ENCODE measurements around the gene ZFYVE1. TPM values are rescaled to one million over a fixed set of nuclear protein-coding genes. Genes with fewer than 3 reads are reported as not detected.

ZFYVE1 gene
- total RNA-seq, 4 donors from 2014 or later: 7.1 to 21.7 (median 17.5) TPM

GRCh38 chr14:72926292-72927028, 100.4 kb downstream of the ZFYVE1 start, which contains the start of gene DCAF4:
Gene DCAF4, plus strand, starts transcription at chr14:72926464. Its CDS starts 11,515 bp downstream, at chr14:72937979.
- Histone ChIP-seq H3K27me3 (no peaks in the 10 kb centered on the region), H3K9me3 (no peaks in the 10 kb centered on the region), H3K27ac (peak within 1 kb of the TSS; percentile 78 to 91 (median 86)), H3K4me3 (peak within 1 kb of the TSS; percentile 52 to 72 (median 61)), H3K36me3 (no peaks in the 10 kb centered on the region), H3K4me1 (peaks cover 0 to 16% (median 5%) of the 10 kb centered on the region in 4 donors)
- intact Hi-C loops (cut with DNase I; ENCODE audit: low total_unique reads): no loop called here
- 1% methylated on average over 49 of the region's 59 CpGs; no CpG with 5 or more reads in 1 of the 2 donors for WGBS, 2 donors (ENCODE audit: low coverage in 1 of 2)
- in situ Hi-C loops (cut with MboI; ENCODE audit: low pct_ligation_motif_present in 1 of 4, low pct_unique_long_range_greater_than_20kb in 1 of 4, low sequenced_read_pairs in 3 of 4): no loop called here
- peak; percentile 96 for DNase-seq
- TF ChIP-seq EP300 (IDR thresholded peaks at IDR 0.05; ENCODE audit: low read depth) (no peak), POLR2AphosphoS5 (IDR thresholded peaks at IDR 0.05) (peak in 2 of 3 donors; percentile 19 to 43), POLR2A (IDR thresholded peaks at IDR 0.05) (peak; percentile 66)

- DNase-seq: no peak
- in situ Hi-C loops (cut with MboI; ENCODE audit: low pct_ligation_motif_present in 1 of 4, low pct_unique_long_range_greater_than_20kb in 1 of 4, low sequenced_read_pairs in 3 of 4): no loop called here
These were observed 101.1 kb downstream of the ZFYVE1 start for GRCh38 chr14:72925815-72926291.

GRCh38 chr14:72925171-72925759, 101.6 kb downstream of the ZFYVE1 start:
- TF ChIP-seq, protein P1, sequence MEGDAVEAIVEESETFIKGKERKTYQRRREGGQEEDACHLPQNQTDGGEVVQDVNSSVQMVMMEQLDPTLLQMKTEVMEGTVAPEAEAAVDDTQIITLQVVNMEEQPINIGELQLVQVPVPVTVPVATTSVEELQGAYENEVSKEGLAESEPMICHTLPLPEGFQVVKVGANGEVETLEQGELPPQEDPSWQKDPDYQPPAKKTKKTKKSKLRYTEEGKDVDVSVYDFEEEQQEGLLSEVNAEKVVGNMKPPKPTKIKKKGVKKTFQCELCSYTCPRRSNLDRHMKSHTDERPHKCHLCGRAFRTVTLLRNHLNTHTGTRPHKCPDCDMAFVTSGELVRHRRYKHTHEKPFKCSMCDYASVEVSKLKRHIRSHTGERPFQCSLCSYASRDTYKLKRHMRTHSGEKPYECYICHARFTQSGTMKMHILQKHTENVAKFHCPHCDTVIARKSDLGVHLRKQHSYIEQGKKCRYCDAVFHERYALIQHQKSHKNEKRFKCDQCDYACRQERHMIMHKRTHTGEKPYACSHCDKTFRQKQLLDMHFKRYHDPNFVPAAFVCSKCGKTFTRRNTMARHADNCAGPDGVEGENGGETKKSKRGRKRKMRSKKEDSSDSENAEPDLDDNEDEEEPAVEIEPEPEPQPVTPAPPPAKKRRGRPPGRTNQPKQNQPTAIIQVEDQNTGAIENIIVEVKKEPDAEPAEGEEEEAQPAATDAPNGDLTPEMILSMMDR (IDR thresholded peaks at IDR 0.05): no peak
- no peak for TF ChIP-seq POLR2AphosphoS5 (IDR thresholded peaks at IDR 0.05)
- no peak for TF ChIP-seq POLR2A (IDR thresholded peaks at IDR 0.05)
- no peak for TF ChIP-seq EP300 (IDR thresholded peaks at IDR 0.05; ENCODE audit: low read depth)
- H3K4me1 ChIP-seq: peaks cover 0 to 16% (median 5%) of the 10 kb centered on the region in 4 donors
- H3K36me3 ChIP-seq: no peaks in the 10 kb centered on the region
- in situ Hi-C loops (cut with MboI; ENCODE audit: low pct_ligation_motif_present in 1 of 4, low pct_unique_long_range_greater_than_20kb in 1 of 4, low sequenced_read_pairs in 3 of 4) (no loop called here), intact Hi-C loops (cut with DNase I; ENCODE audit: low total_unique reads) (no loop called here)
- no peak for DNase-seq
- H3K27ac ChIP-seq: peak overlapping the region in 3 of 4 donors; percentile 47 to 87 (median 68)
- WGBS, 2 donors (ENCODE audit: low coverage in 1 of 2): 86 to 100% methylated on average over 3 to 22 of the region's 22 CpGs
- H3K27me3 ChIP-seq: peaks cover 6% of the 10 kb centered on the region
- H3K9me3 ChIP-seq: no peaks in the 10 kb centered on the region
- H3K4me3 ChIP-seq: peak overlapping the region in 1 of 4 donors; percentile 72

More at GRCh38 chr14:72925815-72926291, 101.1 kb downstream of the ZFYVE1 start:
- peaks cover 0 to 16% (median 5%) of the 10 kb centered on the region in 4 donors for H3K4me1 ChIP-seq
- H3K36me3 ChIP-seq: no peaks in the 10 kb centered on the region
- peak overlapping the region; percentile 47 to 87 (median 73) for H3K27ac ChIP-seq
- H3K4me3 ChIP-seq: peak overlapping the region; percentile 52 to 72 (median 61)
- TF ChIP-seq POLR2A (IDR thresholded peaks at IDR 0.05): no peak
- TF ChIP-seq POLR2AphosphoS5 (IDR thresholded peaks at IDR 0.05): no peak
- TF ChIP-seq, protein P1 (IDR thresholded peaks at IDR 0.05): no peak
- 5 to 60% methylated on average over 1 to 30 of the region's 33 CpGs for WGBS, 2 donors (ENCODE audit: low coverage in 1 of 2)
- no peaks in the 10 kb centered on the region for H3K9me3 ChIP-seq
- intact Hi-C loops (cut with DNase I; ENCODE audit: low total_unique reads): no loop called here
- peaks cover 1% of the 10 kb centered on the region for H3K27me3 ChIP-seq

GRCh38 chr14:72924337-72924736, 102.6 kb downstream of the ZFYVE1 start:
- Histone ChIP-seq H3K4me1 (peaks cover 0 to 16% (median 5%) of the 10 kb centered on the region in 4 donors), H3K27me3 (peaks cover 10% of the 10 kb centered on the region), H3K9me3 (no peaks in the 10 kb centered on the region), H3K27ac (no peak overlapping the region), H3K36me3 (no peaks in the 10 kb centered on the region), H3K4me3 (no peak overlapping the region)
- WGBS, 2 donors (ENCODE audit: low coverage in 1 of 2): 61 to 68% methylated on average over 3 to 5 of the region's 5 CpGs
- intact Hi-C loops (cut with DNase I; ENCODE audit: low total_unique reads): no loop called here
- no peak for DNase-seq
- in situ Hi-C loops (cut with MboI; ENCODE audit: low pct_ligation_motif_present in 1 of 4, low pct_unique_long_range_greater_than_20kb in 1 of 4, low sequenced_read_pairs in 3 of 4): no loop called here
- no peak for TF ChIP-seq POLR2A (IDR thresholded peaks at IDR 0.05)
- no peak for TF ChIP-seq EP300 (IDR thresholded peaks at IDR 0.05; ENCODE audit: low read depth)
- TF ChIP-seq POLR2AphosphoS5 (IDR thresholded peaks at IDR 0.05): no peak
- TF ChIP-seq, protein P1 (IDR thresholded peaks at IDR 0.05): no peak
